DMS79 treated with DMSO at 0.1 percent for 48 hours (cell line): ENCODE results near the gene SHISA4.
A peak's percentile ranks its signal among the peaks of the same experiment; 100 is the strongest.
"Not testable (repeated sequence)": the region's sequence is repeated elsewhere in the genome, so short reads cannot be mapped to it uniquely, and the experiment has no call there.

ENCODE experiments used
- DNase-seq: peaks from one replicate; lab custom pipeline; 2025; lab: John Stamatoyannopoulos, UW

SHISA4 gene

GRCh38 chr1:201888282-201889089, at the start of gene SHISA4:
Gene SHISA4 (plus strand): TSS chr1:201888898. CDS start chr1:201888995, 97 bp downstream.
- DNase-seq, result peak; percentile 45

- DNase-seq, result not testable (repeated sequence)
Observed at GRCh38 chr1:201839089-201839488, 49.6 kb upstream of the SHISA4 start.

- no peak for DNase-seq
Observed at GRCh38 chr1:201840055-201840454, 48.6 kb upstream of the SHISA4 start.

GRCh38 chr1:201840490-201840889, 48.2 kb upstream of the SHISA4 start:
- no peak for DNase-seq

GRCh38 chr1:201841265-201841912, 47.3 kb upstream of the SHISA4 start:
- DNase-seq, result no peak

GRCh38 chr1:201842472-201843027, 46.1 kb upstream of the SHISA4 start:
- DNase-seq, result no peak

GRCh38 chr1:201845331-201846083, 43.2 kb upstream of the SHISA4 start:
- no peak for DNase-seq

- no peak for DNase-seq
Observed at GRCh38 chr1:201847150-201847549, 41.5 kb upstream of the SHISA4 start.

- no peak for DNase-seq
Observed at GRCh38 chr1:201848230-201848629, 40.5 kb upstream of the SHISA4 start.

GRCh38 chr1:201849372-201850052, 39.2 kb upstream of the SHISA4 start:
- no peak for DNase-seq

- peak; percentile 5 for DNase-seq
Observed at GRCh38 chr1:201850053-201850397, 38.7 kb upstream of the SHISA4 start.

GRCh38 chr1:201851949-201852348, 36.7 kb upstream of the SHISA4 start:
- no peak for DNase-seq

GRCh38 chr1:201856722-201857121, 32.0 kb upstream of the SHISA4 start:
- not testable (repeated sequence) for DNase-seq

- DNase-seq, result no peak
Observed at GRCh38 chr1:201859424-201859823, 29.3 kb upstream of the SHISA4 start.

GRCh38 chr1:201861448-201861847, 27.2 kb upstream of the SHISA4 start:
- no peak for DNase-seq

- no peak for DNase-seq
Observed at GRCh38 chr1:201870397-201870796, 18.3 kb upstream of the SHISA4 start.

GRCh38 chr1:201874672-201875071, 14.0 kb upstream of the SHISA4 start:
- DNase-seq, result no peak

- no peak for DNase-seq
Observed at GRCh38 chr1:201876148-201876818, 12.4 kb upstream of the SHISA4 start.

- peak; percentile 24 for DNase-seq
Observed at GRCh38 chr1:201877877-201878401, 10.8 kb upstream of the SHISA4 start.

- no peak for DNase-seq
Observed at GRCh38 chr1:201880928-201881571, 7.6 kb upstream of the SHISA4 start.

GRCh38 chr1:201881617-201882016, 7.1 kb upstream of the SHISA4 start:
- no peak for DNase-seq
